Measurements from ENCODE around the gene BABAM2. TPM values are rescaled to one million over a fixed set of nuclear protein-coding genes. Genes with fewer than 3 reads are reported as not detected.

BABAM2 gene
- total and polyA plus RNA-seq, 2 experiments from 2014 or later = 31.8 to 83.3 TPM

DNA sequence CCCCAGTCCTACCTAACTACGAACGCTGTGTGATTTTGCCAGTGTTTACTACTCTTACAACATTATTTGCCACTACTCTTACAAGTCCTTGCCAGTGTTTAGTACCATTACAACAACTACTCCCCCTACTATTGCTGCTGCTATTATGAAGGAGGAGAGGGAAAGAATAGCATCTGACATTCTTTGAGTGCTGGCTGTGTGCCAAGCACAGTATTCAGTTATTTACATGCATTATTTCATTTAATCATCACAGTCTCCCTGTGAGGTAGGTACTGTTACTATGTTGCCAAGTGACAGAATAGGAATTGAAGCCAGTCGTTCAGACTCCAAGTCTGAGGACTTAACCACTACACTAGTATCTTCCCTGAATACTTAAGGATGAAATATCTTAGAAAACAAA is 316.2 kb downstream of the BABAM2 start:
- DNase-seq (ENCODE audit: low read depth in 1 of 2, low spot score in 1 of 2) = peak in 1 of 2 donors; percentile 46
- H3K4me1 ChIP-seq (ENCODE audit: low read depth) = no peaks in the 10 kb centered on the region
- H3K4me3 ChIP-seq = no peak overlapping the region
- TF ChIP-seq, protein P1, sequence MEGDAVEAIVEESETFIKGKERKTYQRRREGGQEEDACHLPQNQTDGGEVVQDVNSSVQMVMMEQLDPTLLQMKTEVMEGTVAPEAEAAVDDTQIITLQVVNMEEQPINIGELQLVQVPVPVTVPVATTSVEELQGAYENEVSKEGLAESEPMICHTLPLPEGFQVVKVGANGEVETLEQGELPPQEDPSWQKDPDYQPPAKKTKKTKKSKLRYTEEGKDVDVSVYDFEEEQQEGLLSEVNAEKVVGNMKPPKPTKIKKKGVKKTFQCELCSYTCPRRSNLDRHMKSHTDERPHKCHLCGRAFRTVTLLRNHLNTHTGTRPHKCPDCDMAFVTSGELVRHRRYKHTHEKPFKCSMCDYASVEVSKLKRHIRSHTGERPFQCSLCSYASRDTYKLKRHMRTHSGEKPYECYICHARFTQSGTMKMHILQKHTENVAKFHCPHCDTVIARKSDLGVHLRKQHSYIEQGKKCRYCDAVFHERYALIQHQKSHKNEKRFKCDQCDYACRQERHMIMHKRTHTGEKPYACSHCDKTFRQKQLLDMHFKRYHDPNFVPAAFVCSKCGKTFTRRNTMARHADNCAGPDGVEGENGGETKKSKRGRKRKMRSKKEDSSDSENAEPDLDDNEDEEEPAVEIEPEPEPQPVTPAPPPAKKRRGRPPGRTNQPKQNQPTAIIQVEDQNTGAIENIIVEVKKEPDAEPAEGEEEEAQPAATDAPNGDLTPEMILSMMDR (IDR thresholded peaks at IDR 0.05; ENCODE audit: low read depth, low read length) = no peak
- H3K36me3 ChIP-seq = no peaks in the 10 kb centered on the region
- H3K27me3 ChIP-seq = no peaks in the 10 kb centered on the region
- no peak overlapping the region for H3K27ac ChIP-seq
- no peaks in the 10 kb centered on the region for H3K9me3 ChIP-seq (ENCODE audit: low read depth)

DNA sequence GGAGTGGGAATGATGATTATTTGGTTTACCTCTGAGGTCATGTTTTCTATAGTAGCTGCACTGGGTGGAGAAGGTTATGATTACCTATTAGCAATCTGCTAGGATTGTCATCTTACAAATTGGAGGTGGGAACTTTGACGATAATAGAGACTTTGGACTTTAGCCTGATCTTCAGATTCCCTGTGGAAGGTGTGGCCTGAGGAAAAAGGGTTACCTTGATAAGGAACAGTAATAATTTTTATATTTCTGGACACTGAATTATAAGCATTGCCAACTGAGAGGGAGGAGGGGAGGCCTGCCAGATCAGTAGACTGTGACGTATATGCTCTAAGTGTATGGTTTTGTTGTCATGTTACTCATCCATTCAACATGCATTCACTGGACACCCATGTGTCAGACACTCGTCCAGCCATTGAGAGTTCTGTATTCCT is 318.7 kb downstream of the BABAM2 start:
- Histone ChIP-seq H3K27ac (no peak overlapping the region), H3K27me3 (no peaks in the 10 kb centered on the region), H3K9me3 (ENCODE audit: low read depth) (no peaks in the 10 kb centered on the region), H3K4me1 (ENCODE audit: low read depth) (no peaks in the 10 kb centered on the region), H3K4me3 (no peak overlapping the region), H3K36me3 (no peaks in the 10 kb centered on the region)
- TF ChIP-seq, protein P1 (IDR thresholded peaks at IDR 0.05; ENCODE audit: low read depth, low read length) = no peak
- DNase-seq (ENCODE audit: low read depth in 1 of 2, low spot score in 1 of 2) = no peak

DNA sequence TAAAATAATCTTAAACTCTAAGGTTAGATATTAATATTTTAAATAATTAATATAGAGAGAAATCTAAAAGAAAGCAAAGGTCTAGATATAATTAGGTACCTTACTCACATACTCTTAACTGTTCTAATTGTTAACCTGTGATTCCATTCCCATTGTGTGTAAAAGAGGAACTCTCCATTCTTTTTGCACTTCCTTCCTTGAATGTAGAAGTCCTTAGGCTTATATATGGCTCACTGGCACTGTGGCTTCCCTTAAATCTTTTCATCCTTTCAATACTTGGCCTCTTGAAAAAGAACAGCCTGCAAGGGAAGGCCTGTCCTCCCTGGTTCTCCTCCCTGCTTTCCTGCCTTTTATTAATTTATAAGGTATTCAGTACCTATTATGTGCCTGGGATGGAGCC is 319.3 kb downstream of the BABAM2 start:
- Histone ChIP-seq H3K27me3 (no peaks in the 10 kb centered on the region), H3K4me1 (ENCODE audit: low read depth) (no peaks in the 10 kb centered on the region), H3K9me3 (ENCODE audit: low read depth) (no peaks in the 10 kb centered on the region), H3K4me3 (no peak overlapping the region), H3K36me3 (no peaks in the 10 kb centered on the region), H3K27ac (no peak overlapping the region)
- TF ChIP-seq, protein P1 (IDR thresholded peaks at IDR 0.05; ENCODE audit: low read depth, low read length) = no peak
- no peak for DNase-seq (ENCODE audit: low read depth in 1 of 2, low spot score in 1 of 2)

DNA sequence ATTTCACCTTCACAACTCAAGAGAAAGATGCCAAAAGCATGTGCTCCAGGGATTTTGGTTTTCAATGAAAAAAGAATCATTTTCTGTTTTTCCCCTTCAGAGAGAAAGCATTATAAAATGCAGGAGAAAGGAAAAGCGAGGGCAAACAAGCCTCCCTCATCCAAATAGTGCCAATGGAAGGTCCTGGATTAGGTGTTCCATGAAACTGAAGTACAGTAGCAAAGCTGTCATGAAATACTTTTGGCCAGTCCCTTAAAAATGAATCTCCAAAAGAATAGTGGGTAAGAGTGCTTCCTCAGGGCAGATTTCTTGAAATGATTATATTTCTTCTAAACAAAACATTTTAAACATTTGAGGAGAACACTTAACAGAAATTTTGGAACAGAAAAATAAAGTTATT is 320.0 kb downstream of the BABAM2 start:
- H3K4me1 ChIP-seq (ENCODE audit: low read depth) = no peaks in the 10 kb centered on the region
- H3K27ac ChIP-seq = no peak overlapping the region
- H3K27me3 ChIP-seq = no peaks in the 10 kb centered on the region
- H3K4me3 ChIP-seq = no peak overlapping the region
- H3K9me3 ChIP-seq (ENCODE audit: low read depth) = no peaks in the 10 kb centered on the region
- no peak for DNase-seq (ENCODE audit: low read depth in 1 of 2, low spot score in 1 of 2)
- H3K36me3 ChIP-seq = no peaks in the 10 kb centered on the region
- TF ChIP-seq, protein P1 (IDR thresholded peaks at IDR 0.05; ENCODE audit: low read depth, low read length) = no peak

DNA sequence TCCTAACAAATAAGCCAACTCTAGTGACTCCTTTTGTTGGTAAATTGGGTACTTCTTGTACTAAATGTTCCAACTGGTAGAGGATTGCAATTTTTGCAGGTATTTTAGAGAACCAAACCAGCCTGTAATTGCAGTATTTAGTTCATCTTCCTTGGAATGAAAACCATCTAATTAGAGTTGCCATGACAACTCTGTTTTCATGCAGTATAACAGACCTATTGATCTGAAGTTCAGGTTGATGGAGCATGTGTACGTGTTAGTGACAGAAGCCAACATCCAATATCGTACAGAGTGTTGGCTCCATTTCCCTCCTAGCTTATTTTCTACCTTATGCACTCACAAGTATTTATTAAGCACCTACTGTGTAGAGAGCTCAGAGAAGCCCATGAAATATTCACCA is 325.8 kb downstream of the BABAM2 start:
- Histone ChIP-seq H3K27me3 (no peaks in the 10 kb centered on the region), H3K4me3 (no peak overlapping the region), H3K4me1 (ENCODE audit: low read depth) (peaks cover 12% of the 10 kb centered on the region), H3K9me3 (ENCODE audit: low read depth) (no peaks in the 10 kb centered on the region), H3K27ac (no peak overlapping the region), H3K36me3 (no peaks in the 10 kb centered on the region)
- no peak for DNase-seq (ENCODE audit: low read depth in 1 of 2, low spot score in 1 of 2)
- TF ChIP-seq, protein P1 (IDR thresholded peaks at IDR 0.05; ENCODE audit: low read depth, low read length) = no peak
